GM19372 (cell line): ENCODE data around the gene CX3CR1.

Experiments used
- ATAC-seq: cut with Tn5 transposase; IDR thresholded peaks from one replicate; pipeline ENCODE4 v1.9.1; 2021; ENCODE audit warnings: mild to moderate bottlenecking, low read depth, moderate library complexity; ENCODE audit not compliant: unreplicated experiment

CX3CR1 gene

DNA sequence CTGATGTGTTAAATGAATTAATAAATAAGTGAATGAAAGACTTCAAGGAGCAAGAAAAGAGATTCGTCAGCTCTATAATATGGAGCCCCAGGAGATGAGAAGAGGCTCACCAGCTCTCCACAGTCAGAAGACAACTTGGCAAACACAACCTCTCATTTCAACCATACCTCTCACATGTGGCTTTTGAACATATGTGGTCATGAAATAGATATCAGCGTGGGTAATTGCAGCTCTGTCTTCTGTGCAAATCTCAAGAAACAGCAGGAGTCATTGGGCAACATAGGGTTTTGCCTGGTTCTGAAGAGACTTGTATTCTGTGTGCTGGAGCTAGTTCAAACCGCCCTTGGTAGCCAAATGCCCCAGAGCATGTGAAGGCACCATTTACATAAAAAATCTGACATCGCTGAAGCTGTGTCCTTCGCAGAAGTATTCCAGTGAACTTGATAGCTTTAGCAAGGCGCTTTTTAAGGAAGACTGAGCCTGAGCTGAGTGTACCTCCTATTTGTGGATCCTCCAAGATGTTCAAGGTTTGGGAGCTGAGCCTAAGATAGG is 8.4 kb downstream of the CX3CR1 start:
- no peak for ATAC-seq

DNA sequence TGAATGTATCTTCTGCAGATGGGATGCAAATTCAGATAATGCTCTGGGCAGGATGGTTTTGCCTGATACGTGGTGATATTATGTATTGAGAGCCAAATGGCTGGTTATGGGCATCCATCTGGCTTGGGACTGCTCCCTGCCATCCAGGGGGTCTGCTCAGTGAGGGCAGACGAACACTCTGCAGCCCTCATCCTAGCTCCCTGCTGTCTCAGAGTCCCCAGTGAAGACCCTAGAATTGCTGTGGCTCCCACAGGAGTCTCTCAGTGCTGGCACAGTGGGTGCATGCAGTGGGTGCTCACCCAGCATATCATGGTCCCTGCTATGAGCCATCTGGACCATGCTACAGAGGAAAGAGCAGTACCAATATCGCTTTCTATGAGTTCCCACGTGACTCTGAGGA is 10.3 kb downstream of the CX3CR1 start:
- no peak for ATAC-seq

DNA sequence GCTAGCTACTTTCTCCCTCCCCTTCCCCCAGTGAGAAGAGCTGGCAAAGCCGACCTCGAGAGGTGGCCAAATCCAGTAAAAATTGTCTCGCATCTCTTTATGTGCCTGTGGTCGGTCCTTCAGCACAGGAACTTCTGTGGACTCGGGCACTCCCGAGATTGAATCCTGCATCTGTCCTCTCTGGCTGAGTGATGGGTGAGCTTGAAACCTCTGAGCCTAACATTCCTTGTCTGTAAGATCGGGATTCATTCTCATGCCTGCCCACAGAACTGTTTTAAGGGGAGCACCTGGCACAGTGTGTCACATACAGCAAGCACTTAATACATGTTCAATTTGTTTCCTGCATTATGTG is 11.3 kb downstream of the CX3CR1 start:
- ATAC-seq, result no peak

- no peak for ATAC-seq
Measured at GRCh38 chr3:39267631-39268548, 11.9 kb downstream of the CX3CR1 start.

DNA sequence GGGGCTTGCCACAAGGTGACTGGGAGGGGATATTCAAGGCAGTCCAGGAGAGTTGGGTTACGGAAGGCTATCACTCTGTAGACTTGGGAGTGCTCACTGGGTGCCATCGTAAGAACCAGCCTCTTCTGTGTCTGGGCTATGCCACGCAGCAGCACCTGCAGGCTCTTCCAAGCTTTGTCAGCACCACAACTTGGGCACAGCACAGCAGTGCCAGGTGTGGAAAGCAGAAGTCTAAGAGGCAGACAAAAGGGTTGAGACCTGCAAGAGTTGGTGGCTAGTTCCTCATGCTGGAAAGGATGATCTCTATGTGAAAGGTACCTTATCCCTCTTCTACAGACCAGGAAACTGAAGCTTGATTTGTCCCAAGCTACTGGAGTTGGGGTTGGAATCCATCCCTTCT is 15.8 kb downstream of the CX3CR1 start:
- no peak for ATAC-seq

DNA sequence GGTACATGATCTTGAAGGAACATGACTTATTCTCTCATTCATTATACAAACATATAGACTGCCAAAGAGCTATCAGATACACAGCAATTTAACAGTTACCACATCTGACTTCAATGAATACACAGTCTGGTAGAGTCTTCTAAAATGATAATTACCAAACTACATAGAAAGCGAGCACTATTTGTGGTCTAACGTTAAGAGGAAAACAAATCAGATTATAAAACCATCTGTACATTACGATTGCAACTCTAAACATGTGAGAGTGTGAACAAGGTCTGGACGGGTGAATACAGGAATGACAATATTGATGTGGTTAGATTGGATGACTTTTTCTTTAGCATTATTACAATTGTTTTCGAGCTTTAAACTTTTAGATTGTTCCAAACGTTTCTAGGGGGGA is 16.3 kb downstream of the CX3CR1 start:
- no peak for ATAC-seq

GRCh38 chr3:39262846-39263245 is 17.0 kb downstream of the CX3CR1 start:
- no peak for ATAC-seq

- no peak for ATAC-seq
Measured at GRCh38 chr3:39261726-39262125, 18.1 kb downstream of the CX3CR1 start.

DNA sequence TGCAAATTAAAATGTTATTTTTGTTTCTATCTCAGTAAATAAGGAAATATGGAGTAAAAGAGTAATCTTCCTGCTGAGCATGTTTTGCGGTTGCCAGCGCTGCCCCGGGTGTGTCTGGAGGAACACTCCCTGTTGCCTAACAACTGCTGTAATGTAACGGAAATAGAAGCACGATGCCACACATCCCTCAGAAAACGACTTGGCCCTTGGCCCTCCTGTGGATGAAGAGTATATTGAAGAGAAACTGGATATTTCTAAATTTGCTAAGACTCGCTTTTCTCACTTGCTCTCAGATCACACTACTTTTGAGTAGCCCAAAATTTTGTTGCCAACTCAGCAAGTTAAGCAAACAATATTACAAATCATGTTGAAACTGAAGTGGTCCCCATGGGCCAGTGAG is 18.9 kb downstream of the CX3CR1 start:
- ATAC-seq, result no peak

GRCh38 chr3:39260318-39260717 is 19.5 kb downstream of the CX3CR1 start:
- no peak for ATAC-seq

DNA sequence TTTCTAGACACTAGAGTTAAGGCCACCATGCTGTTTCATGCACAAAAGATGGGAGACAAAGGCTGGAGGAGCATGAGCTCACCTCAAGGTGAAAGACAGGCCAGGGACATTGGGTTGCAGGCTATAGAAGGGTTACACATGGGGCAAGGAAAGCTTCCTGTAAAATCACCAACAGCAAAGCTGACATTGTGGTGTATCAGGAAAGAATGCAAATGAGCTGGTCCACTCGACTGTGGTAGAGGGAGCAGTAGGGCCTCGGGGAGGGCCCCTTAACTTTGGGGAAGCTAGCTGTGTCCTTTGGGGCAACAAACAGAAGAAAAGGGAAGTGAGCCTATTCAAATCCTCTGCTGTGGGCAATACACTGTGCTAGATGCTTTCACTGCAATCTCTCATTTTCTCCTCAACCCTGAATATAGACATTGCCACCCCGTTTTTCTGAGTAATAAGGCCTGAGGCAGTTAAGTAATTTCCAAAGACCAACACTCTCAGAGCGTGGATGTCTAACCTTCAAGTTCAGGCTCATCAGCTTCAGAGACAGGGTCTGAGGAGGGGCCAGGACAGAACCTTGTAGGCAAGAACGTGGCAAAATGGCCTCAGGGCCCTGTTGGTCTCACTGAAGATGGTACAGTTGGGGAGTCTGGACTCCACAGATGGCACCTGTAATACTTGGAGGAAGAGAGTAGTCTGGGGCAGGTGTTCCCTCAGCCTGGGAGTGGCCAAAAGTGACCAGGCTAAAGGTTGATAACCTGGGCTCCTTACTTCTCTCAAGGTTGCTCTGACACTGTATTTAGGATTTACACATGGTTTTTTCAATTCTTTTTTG is 24.1 kb downstream of the CX3CR1 start:
- ATAC-seq, result peak; percentile 99

DNA sequence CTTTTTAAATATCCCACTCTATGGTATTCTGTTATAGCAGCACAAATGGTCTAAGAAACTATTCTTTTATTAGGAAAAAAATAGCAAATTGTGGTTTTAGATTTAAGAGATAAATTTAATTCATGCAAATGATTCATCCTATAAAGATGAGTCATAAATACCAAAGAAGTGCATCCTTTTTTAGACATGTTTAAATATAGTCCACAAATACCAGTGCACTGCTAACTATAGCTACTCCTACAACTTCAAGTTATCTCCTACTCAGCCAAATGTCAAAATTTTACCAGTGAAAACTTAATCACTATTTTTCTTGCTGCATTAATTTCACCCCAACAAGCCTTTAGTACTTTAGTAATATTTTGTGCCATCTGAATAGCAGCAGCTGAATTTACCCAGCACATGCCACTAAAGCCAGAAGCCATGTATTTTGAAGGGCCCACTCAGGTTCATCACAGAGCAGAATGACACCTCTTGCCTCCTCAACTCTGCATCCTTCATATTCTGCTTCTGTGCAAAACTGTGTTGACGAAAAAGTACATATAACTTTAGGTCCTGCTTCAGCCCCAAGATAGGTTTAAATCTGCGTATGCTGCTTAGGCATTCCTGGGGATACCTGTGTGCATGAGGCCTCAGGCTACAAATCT is 24.9 kb downstream of the CX3CR1 start:
- ATAC-seq, result no peak

DNA sequence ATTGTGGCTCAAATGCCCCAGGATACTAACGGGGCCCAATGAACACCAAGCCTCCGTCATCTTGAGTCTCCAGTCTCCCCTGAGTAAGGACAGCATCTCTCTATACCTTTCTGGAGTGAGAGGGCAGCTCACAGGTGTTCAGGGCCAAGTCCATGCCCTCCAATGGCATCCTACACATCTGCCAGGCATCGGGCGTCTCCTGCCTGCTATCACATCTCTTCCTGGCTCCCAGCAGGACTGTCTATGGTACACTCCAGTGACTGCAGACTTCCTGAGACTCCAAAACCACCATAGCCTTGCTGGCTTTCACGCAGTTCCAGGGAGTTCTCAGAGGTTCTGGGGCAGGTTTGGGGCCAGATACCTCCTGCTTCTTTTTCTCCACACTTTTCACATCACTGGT is 28.3 kb downstream of the CX3CR1 start:
- no peak for ATAC-seq

- ATAC-seq, result no peak
Measured at GRCh38 chr3:39250116-39250747, 29.6 kb downstream of the CX3CR1 start.

DNA sequence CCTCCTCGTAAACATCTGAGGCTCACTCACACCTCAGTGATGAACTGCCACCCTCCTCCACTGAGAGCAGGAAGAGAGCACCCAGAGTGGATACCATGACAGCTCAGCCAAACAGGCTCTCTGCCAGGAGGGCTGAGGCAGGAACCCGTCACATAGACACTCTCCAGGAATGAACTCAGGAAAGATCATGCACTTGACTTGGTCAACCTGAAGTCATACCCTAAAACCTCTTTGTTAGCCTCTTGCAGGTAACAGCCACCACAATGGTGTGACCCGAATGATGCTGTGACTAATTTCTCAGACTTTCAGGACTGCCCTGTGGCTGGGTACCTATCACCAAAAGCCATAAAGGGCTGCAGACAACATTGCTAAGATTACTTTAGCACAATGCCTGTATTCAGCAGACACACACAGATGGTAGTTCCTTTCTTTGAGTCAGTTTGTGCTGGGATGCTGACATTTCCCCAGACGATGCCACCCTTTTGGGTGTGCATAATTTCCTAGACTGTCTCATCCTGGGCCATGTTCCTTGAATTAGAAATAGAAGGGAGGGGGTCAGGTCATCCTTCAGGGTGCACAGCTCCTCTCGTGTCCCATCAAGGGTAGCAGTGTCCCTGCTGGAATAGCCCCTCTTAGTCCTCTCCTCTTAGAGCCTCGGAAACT is 30.3 kb downstream of the CX3CR1 start:
- no peak for ATAC-seq

GRCh38 chr3:39241561-39241960 is 38.3 kb downstream of the CX3CR1 start:
- no peak for ATAC-seq

- ATAC-seq, result no peak
Measured at GRCh38 chr3:39237027-39237426, 42.8 kb downstream of the CX3CR1 start.

GRCh38 chr3:39234651-39235050 is 45.2 kb downstream of the CX3CR1 start:
- ATAC-seq, result no peak

GRCh38 chr3:39232859-39233258 is 47.0 kb downstream of the CX3CR1 start:
- ATAC-seq, result no peak

DNA sequence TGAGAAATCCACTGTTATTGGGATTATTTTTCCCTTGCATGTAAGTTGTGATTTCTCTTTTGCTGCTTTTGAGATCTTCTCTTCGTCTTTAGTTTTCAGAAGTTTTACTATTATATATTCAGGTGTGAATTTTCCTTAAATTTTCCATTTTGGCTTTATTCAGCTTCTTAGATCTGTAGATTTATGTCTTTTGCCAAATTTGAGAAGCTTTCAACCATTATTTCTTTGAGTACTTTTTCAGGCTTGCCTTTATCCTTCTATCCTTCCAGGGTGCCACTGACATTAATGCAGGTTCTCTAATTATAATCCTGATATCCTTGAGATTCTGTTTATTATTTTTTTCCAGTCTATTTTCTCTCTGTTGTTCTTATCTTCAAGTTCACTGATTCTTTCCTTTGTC is 49.4 kb downstream of the CX3CR1 start:
- ATAC-seq, result no peak
